K562 (cell line): ENCODE results near the gene BRCC3. TPM values are rescaled to one million over a fixed set of nuclear protein-coding genes. Genes with fewer than 3 reads are reported as not detected.

ENCODE experiments used
- FOXK1 ChIP-seq: sonication (generic); formaldehyde crosslinking; IDR thresholded peaks from 2 replicates; pipeline ENCODE4 v1.8.0; 2022; ENCODE audit warnings: missing genetic modification reagents, mild to moderate bottlenecking, borderline replicate concordance
- NFE2L1 ChIP-seq: fragments of 450-650 bp; IDR thresholded peaks from 2 replicates; pipeline ENCODE4 v1.6.1; 2016; ENCODE audit warnings: missing genetic modification characterization, low read depth, mild to moderate bottlenecking, missing compliant biosample characterization, moderate library complexity, borderline replicate concordance
- SIN3A ChIP-seq, 2 experiments: fragments of 150-350 bp in 1 of 2; IDR thresholded peaks; 2 replicates each; pipeline ENCODE4 v1.6.1; 2011 to 2016; ENCODE audit warnings: borderline replicate concordance in 2 of 2, low read depth in 2 of 2, low read length in 2 of 2, mild to moderate bottlenecking in 2 of 2, moderate library complexity in 2 of 2; ENCODE audit not compliant: control insufficient read depth in 1 of 2
- ZNF165 ChIP-seq: fragments of 250-450 bp; sonication (Bioruptor Pico); IDR thresholded peaks from 2 replicates; pipeline ENCODE4 v1.4.0; 2020; ENCODE audit warnings: borderline replicate concordance
- polyA plus RNA-seq, 8 experiments: library from polyadenylated mRNA; depleted of rRNA in 4 of 8; stranded (reverse) in 5 of 8; unstranded in 3 of 8; fragments of >200 nt; fragmentation: Nextera tagmentation in 2 of 8; fragmentation: Illumina TruSeq in 1 of 8; extraction: Ambion mirVana in 2 of 8; extraction: Trizol in 1 of 8; gene quantifications; 2 replicates each; pipeline versions ENCODE4 v1.2.1 to v1.2.3, GENCODE V29; 2011 to 2014; ENCODE audit warnings: inconsistent platforms in 1 of 8, missing spikeins in 1 of 8
- total RNA-seq, 7 experiments: library from RNA; depleted of rRNA in 6 of 7; stranded (reverse); fragments of >200 nt in 6 of 7; fragmentation: Illumina TruSeq in 2 of 7; extraction: Trizol in 2 of 7; gene quantifications; 2 replicates each; pipeline versions ENCODE4 v1.2.1 to v1.2.3, GENCODE V29; 2011 to 2021; ENCODE audit warnings: low replicate concordance in 1 of 7
- TF ChIP-seq, protein P1 (sequence below), 2 experiments: fragments of 450-650 bp; formaldehyde crosslinking in 1 of 2; IDR thresholded peaks; 2 replicates each; pipeline versions ENCODE4 v1.4.0 to v1.6.1; 2014 to 2020; ENCODE audit warnings: mild to moderate bottlenecking in 2 of 2, borderline replicate concordance in 1 of 2, low read depth in 1 of 2
- TF ChIP-seq, protein P2 (sequence below): IDR thresholded peaks from 3 replicates; pipeline ENCODE4 v1.6.1; 2011; ENCODE audit warnings: borderline replicate concordance, mild to moderate bottlenecking, moderate library complexity; ENCODE audit not compliant: insufficient read length; ENCODE audit errors: extremely low read depth

The BRCC3 gene
- total and polyA plus RNA-seq, 9 of the 15 experiments (the other 6 are each of a cell fraction or from before 2014, with no cell fraction given): 9.6 to 44.8 (median 26.7) TPM

- TF ChIP-seq, protein P1, sequence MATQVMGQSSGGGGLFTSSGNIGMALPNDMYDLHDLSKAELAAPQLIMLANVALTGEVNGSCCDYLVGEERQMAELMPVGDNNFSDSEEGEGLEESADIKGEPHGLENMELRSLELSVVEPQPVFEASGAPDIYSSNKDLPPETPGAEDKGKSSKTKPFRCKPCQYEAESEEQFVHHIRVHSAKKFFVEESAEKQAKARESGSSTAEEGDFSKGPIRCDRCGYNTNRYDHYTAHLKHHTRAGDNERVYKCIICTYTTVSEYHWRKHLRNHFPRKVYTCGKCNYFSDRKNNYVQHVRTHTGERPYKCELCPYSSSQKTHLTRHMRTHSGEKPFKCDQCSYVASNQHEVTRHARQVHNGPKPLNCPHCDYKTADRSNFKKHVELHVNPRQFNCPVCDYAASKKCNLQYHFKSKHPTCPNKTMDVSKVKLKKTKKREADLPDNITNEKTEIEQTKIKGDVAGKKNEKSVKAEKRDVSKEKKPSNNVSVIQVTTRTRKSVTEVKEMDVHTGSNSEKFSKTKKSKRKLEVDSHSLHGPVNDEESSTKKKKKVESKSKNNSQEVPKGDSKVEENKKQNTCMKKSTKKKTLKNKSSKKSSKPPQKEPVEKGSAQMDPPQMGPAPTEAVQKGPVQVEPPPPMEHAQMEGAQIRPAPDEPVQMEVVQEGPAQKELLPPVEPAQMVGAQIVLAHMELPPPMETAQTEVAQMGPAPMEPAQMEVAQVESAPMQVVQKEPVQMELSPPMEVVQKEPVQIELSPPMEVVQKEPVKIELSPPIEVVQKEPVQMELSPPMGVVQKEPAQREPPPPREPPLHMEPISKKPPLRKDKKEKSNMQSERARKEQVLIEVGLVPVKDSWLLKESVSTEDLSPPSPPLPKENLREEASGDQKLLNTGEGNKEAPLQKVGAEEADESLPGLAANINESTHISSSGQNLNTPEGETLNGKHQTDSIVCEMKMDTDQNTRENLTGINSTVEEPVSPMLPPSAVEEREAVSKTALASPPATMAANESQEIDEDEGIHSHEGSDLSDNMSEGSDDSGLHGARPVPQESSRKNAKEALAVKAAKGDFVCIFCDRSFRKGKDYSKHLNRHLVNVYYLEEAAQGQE (IDR thresholded peaks at IDR 0.05; ENCODE audit: borderline replicate concordance): no peak
- TF ChIP-seq, protein P1 (CRISPR knock-in tag; IDR thresholded peaks at IDR 0.05; ENCODE audit: low read depth): no peak
- TF ChIP-seq, protein P2, sequence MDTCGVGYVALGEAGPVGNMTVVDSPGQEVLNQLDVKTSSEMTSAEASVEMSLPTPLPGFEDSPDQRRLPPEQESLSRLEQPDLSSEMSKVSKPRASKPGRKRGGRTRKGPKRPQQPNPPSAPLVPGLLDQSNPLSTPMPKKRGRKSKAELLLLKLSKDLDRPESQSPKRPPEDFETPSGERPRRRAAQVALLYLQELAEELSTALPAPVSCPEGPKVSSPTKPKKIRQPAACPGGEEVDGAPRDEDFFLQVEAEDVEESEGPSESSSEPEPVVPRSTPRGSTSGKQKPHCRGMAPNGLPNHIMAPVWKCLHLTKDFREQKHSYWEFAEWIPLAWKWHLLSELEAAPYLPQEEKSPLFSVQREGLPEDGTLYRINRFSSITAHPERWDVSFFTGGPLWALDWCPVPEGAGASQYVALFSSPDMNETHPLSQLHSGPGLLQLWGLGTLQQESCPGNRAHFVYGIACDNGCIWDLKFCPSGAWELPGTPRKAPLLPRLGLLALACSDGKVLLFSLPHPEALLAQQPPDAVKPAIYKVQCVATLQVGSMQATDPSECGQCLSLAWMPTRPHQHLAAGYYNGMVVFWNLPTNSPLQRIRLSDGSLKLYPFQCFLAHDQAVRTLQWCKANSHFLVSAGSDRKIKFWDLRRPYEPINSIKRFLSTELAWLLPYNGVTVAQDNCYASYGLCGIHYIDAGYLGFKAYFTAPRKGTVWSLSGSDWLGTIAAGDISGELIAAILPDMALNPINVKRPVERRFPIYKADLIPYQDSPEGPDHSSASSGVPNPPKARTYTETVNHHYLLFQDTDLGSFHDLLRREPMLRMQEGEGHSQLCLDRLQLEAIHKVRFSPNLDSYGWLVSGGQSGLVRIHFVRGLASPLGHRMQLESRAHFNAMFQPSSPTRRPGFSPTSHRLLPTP: no peak
- TF ChIP-seq FOXK1 (CRISPR knock-in tag): no peak
- TF ChIP-seq NFE2L1 (tag): no peak
- TF ChIP-seq SIN3A (IDR thresholded peaks at IDR 0.05; ENCODE audit: borderline replicate concordance in 2 of 2, control insufficient read depth in 1 of 2, low read depth in 2 of 2, low read length in 2 of 2): no peak
- no peak for TF ChIP-seq ZNF165 (CRISPR knock-in tag)
These were observed 44.0 kb downstream of the BRCC3 start (continued) for GRCh38 chrX:155115174-155115819.
